DND-41 (cell line): ENCODE data around the gene LRFN2.

Experiments
- EZH2 ChIP-seq: IDR thresholded peaks from 3 replicates; pipeline ENCODE4 v1.6.1; 2012; ENCODE audit warnings: borderline replicate concordance, low read depth, mild to moderate bottlenecking, moderate library complexity, low read length, inconsistent platforms; ENCODE audit not compliant: severe bottlenecking
- TF ChIP-seq, protein P1 (sequence below): IDR thresholded peaks from 2 replicates; pipeline ENCODE4 v1.5.1; 2012; ENCODE audit warnings: borderline replicate concordance, low read length, moderate library complexity, mild to moderate bottlenecking; ENCODE audit not compliant: poor library complexity, severe bottlenecking; ENCODE audit errors: extremely low read depth

- TF ChIP-seq, protein P1, sequence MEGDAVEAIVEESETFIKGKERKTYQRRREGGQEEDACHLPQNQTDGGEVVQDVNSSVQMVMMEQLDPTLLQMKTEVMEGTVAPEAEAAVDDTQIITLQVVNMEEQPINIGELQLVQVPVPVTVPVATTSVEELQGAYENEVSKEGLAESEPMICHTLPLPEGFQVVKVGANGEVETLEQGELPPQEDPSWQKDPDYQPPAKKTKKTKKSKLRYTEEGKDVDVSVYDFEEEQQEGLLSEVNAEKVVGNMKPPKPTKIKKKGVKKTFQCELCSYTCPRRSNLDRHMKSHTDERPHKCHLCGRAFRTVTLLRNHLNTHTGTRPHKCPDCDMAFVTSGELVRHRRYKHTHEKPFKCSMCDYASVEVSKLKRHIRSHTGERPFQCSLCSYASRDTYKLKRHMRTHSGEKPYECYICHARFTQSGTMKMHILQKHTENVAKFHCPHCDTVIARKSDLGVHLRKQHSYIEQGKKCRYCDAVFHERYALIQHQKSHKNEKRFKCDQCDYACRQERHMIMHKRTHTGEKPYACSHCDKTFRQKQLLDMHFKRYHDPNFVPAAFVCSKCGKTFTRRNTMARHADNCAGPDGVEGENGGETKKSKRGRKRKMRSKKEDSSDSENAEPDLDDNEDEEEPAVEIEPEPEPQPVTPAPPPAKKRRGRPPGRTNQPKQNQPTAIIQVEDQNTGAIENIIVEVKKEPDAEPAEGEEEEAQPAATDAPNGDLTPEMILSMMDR, result no peak
- TF ChIP-seq EZH2, result no peak
Observed at GRCh38 chr6:40484066-40484465, 103.1 kb downstream of the LRFN2 start.
